ENCODE results near the gene TASP1. TPM values are rescaled to one million over a fixed set of nuclear protein-coding genes. Genes with fewer than 3 reads are reported as not detected.

TASP1 gene
- total and polyA plus RNA-seq, 10 donors: 6.3 to 21.5 (median 15.5) TPM

DNA sequence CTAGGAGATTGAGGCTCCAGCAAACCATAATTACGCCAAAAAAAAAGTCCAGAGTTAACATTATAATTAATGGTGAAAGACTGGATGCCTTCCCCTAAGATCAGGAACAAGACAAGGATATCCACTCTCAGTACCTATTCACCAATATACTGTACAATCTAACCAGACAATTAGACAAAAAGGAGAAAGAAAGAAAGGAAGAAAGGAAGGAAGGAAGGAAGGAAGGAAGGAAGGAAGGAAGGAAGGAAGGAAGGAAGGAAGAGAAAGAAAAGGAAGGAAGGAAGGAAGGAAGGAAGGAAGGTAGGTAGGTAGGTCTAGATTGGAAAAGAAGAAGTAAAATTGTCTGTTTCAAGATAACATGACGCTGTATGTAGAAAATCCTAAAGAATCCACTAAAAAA, 50.7 kb downstream of the TASP1 start:
- H3K36me3 ChIP-seq: peaks cover 3 to 45% (median 12%) of the 10 kb centered on the region in 6 donors
- 92 to 97% (median 94%) methylated on average over 2 of the region's 2 CpGs for WGBS, 5 donors
- no peak overlapping the region for H3K27ac ChIP-seq
- H3K9me3 ChIP-seq: peaks cover 0 to 27% (median 15%) of the 10 kb centered on the region in 8 donors
- no peaks in the 10 kb centered on the region for H3K4me1 ChIP-seq
- no peak for DNase-seq
- no peaks in the 10 kb centered on the region for H3K27me3 ChIP-seq (replicated peaks in 1 of 7)
- H3K4me3 ChIP-seq: no peak overlapping the region
- intact Hi-C loops (cut with DNase I; ENCODE audit: low total_unique reads): no loop called here
- TF ChIP-seq, protein P1, sequence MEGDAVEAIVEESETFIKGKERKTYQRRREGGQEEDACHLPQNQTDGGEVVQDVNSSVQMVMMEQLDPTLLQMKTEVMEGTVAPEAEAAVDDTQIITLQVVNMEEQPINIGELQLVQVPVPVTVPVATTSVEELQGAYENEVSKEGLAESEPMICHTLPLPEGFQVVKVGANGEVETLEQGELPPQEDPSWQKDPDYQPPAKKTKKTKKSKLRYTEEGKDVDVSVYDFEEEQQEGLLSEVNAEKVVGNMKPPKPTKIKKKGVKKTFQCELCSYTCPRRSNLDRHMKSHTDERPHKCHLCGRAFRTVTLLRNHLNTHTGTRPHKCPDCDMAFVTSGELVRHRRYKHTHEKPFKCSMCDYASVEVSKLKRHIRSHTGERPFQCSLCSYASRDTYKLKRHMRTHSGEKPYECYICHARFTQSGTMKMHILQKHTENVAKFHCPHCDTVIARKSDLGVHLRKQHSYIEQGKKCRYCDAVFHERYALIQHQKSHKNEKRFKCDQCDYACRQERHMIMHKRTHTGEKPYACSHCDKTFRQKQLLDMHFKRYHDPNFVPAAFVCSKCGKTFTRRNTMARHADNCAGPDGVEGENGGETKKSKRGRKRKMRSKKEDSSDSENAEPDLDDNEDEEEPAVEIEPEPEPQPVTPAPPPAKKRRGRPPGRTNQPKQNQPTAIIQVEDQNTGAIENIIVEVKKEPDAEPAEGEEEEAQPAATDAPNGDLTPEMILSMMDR (IDR thresholded peaks at IDR 0.05 in 8 of 11, conservative IDR thresholded peaks at IDR 0.05 in 3 of 11): no peak
- TF ChIP-seq POLR2AphosphoS5 (IDR thresholded peaks at IDR 0.05) (no peak), POLR2A (IDR thresholded peaks at IDR 0.05) (no peak)

DNA sequence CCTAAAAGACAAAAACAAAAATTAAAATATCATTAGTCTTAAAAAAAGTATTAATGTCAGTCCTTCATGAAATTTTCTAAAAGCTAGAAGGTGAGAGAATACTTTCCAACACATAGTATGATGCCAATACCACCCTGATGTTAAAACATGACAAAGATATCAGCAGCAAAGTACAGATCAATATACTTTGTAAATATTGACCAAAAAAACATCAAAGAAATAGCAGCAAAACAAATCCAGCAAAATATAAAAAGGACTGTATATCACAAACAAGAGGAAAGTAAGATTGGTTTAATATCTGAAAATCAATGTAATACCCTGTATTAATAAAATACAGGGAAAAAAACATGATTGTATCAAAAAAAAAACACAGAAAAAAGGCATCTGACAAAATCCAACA, 51.4 kb downstream of the TASP1 start:
- TF ChIP-seq POLR2A (IDR thresholded peaks at IDR 0.05) (no peak), POLR2AphosphoS5 (IDR thresholded peaks at IDR 0.05) (no peak)
- TF ChIP-seq, protein P1 (IDR thresholded peaks at IDR 0.05 in 8 of 11, conservative IDR thresholded peaks at IDR 0.05 in 3 of 11): no peak
- intact Hi-C loops (cut with DNase I; ENCODE audit: low total_unique reads): no loop called here
- Histone ChIP-seq H3K36me3 (peaks cover 3 to 52% (median 14%) of the 10 kb centered on the region in 6 donors), H3K27me3 (replicated peaks in 1 of 7) (no peaks in the 10 kb centered on the region), H3K4me1 (no peaks in the 10 kb centered on the region), H3K27ac (no peak overlapping the region), H3K9me3 (peaks cover 0 to 33% (median 15%) of the 10 kb centered on the region in 8 donors), H3K4me3 (no peak overlapping the region)
- DNase-seq: no peak

DNA sequence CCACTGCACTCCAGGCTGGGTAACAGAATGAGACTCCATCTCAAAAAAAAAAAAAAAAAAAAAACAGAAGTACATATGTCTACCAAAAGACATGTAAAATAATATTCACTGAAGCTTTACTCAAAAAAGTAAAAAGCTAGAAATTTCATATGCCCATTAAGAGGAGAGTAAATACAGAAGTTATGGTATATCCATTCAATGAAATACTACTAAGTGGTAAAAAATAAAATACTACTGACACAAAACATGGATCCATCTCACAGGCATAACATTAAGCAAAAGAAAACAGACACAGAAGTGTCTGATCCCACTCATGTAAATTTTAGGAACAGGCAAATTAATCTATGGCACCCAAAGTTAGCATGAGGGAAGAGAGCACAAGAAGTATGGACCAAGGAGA, 52.6 kb downstream of the TASP1 start:
- intact Hi-C loops (cut with DNase I; ENCODE audit: low total_unique reads): no loop called here
- DNase-seq: no peak
- Histone ChIP-seq H3K9me3 (peaks cover 0 to 33% (median 15%) of the 10 kb centered on the region in 8 donors), H3K27me3 (replicated peaks in 1 of 7) (no peaks in the 10 kb centered on the region), H3K27ac (no peak overlapping the region), H3K4me3 (no peak overlapping the region), H3K4me1 (no peaks in the 10 kb centered on the region), H3K36me3 (peaks cover 3 to 53% (median 14%) of the 10 kb centered on the region in 6 donors)
- TF ChIP-seq, protein P1 (IDR thresholded peaks at IDR 0.05 in 8 of 11, conservative IDR thresholded peaks at IDR 0.05 in 3 of 11): no peak
- TF ChIP-seq POLR2A (IDR thresholded peaks at IDR 0.05) (no peak), POLR2AphosphoS5 (IDR thresholded peaks at IDR 0.05) (no peak)

DNA sequence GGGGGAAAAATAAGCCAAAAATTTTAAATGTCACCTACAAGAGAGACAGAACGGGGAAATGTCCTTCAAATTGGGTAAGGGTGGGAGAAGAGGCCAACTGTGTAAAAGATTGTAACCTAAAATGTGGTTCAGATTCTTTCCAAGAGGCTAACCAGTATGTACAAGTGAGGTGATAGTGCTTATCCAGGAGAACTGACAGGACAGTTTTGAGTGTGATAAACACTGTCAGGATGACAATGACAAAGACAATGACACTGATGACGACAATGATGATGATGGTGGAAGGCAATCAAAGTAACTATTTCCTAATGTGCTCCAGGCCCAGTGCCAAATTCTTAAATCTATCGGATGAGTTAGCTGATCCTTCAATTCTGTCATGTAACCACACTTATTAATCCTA, 57.3 kb downstream of the TASP1 start:
- Histone ChIP-seq H3K4me3 (no peak overlapping the region), H3K36me3 (peaks cover 3 to 69% (median 16%) of the 10 kb centered on the region in 6 donors), H3K4me1 (no peaks in the 10 kb centered on the region), H3K9me3 (peaks cover 0 to 22% (median 12%) of the 10 kb centered on the region in 8 donors), H3K27me3 (replicated peaks in 1 of 7) (no peaks in the 10 kb centered on the region), H3K27ac (no peak overlapping the region)
- intact Hi-C loops (cut with DNase I; ENCODE audit: low total_unique reads): no loop called here
- TF ChIP-seq, protein P1 (IDR thresholded peaks at IDR 0.05 in 8 of 11, conservative IDR thresholded peaks at IDR 0.05 in 3 of 11): no peak
- TF ChIP-seq POLR2A (IDR thresholded peaks at IDR 0.05) (no peak), POLR2AphosphoS5 (IDR thresholded peaks at IDR 0.05) (no peak)
- DNase-seq: no peak
- WGBS, 5 donors: 77 to 87% (median 81%) methylated on average over 3 of the region's 3 CpGs

Data from spleen (tissue), 11 donors.